ENCODE results near the gene UBR1. TPM values are rescaled to one million over a fixed set of nuclear protein-coding genes. Genes with fewer than 3 reads are reported as not detected.
"Not testable (repeated sequence)": the region's sequence is repeated elsewhere in the genome, so short reads cannot be mapped to it uniquely, and the experiment has no call there.

The UBR1 gene
- polyA plus RNA-seq, 1 experiment = 6.5 TPM

- Histone ChIP-seq H3K36me3 (ENCODE audit: control insufficient read depth, insufficient read depth, low read length) (peaks cover 13% of the 10 kb centered on the region), H3K27me3 (ENCODE audit: control insufficient read depth, insufficient read depth, low read length) (no peaks in the 10 kb centered on the region), H3K4me3 (ENCODE audit: low read depth, low read length) (no peak overlapping the region)
- DNase-seq (ENCODE audit: low read depth) = no peak
- TF ChIP-seq CTCF (IDR thresholded peaks at IDR 0.05; ENCODE audit: insufficient read depth, low read depth, low read length) = no peak
- CTCF ChIA-PET = interaction anchor here (1.3 kb wide), 2 partner anchors 10 to 25 kb away, joined by 3 to 4 read pairs; no protein-coding TSS in a partner anchor
- POLR2A ChIA-PET = no interaction called here
Measured at GRCh38 chr15:43009206-43009605, 96.6 kb downstream of the UBR1 start.

DNA sequence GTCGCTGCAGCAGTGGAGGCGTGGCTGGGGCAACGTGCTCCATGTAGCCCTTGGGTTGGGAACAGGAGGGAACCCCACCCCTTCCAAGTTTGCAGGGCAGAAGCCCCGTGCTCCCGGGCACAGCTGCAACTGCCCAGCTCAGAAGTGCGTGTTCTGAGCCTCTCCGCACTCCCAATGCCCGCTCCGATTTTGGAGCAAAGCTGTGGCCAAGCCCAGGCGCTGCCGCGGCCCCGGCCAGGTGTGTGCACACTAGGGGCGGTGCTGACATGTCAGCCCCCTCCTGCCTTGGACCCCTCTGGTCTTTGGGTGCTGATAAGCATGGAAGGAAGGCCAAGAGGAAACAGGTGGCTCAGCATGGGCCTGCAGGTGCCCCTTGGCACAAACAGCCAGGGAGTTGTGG is 97.7 kb downstream of the UBR1 start:
- H3K4me3 ChIP-seq (ENCODE audit: low read depth, low read length) = no peak overlapping the region
- H3K27me3 ChIP-seq (ENCODE audit: control insufficient read depth, insufficient read depth, low read length) = no peaks in the 10 kb centered on the region
- TF ChIP-seq CTCF (IDR thresholded peaks at IDR 0.05; ENCODE audit: insufficient read depth, low read depth, low read length) = no peak
- ChIA-PET POLR2A (no interaction called here), CTCF (interaction anchor here (1.3 kb wide), 1 partner anchor 24 kb away, joined by 3 read pairs; no protein-coding TSS in a partner anchor)
- H3K36me3 ChIP-seq (ENCODE audit: control insufficient read depth, insufficient read depth, low read length) = peaks cover 13% of the 10 kb centered on the region
- DNase-seq (ENCODE audit: low read depth) = no peak

DNA sequence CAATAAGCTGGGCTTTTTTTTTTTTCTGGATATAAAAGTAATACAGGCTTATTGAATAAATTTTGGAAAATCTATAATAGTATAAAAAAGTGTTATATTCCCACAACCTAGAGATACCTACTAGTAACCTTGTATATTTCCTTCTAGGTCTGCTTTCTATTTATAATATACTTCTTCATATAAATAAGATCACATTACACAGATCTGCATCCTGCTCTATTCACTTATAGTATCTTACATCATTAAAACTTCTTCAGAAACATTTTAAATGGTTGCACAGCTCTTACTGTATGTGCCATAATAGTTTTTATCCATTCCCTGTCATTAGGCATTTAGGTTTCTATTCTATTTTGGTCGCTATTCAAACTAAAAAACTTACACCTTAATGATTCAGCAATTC is 98.3 kb downstream of the UBR1 start:
- TF ChIP-seq CTCF (IDR thresholded peaks at IDR 0.05; ENCODE audit: insufficient read depth, low read depth, low read length) = no peak
- Histone ChIP-seq H3K4me3 (ENCODE audit: low read depth, low read length) (no peak overlapping the region), H3K36me3 (ENCODE audit: control insufficient read depth, insufficient read depth, low read length) (peaks cover 14% of the 10 kb centered on the region), H3K27me3 (ENCODE audit: control insufficient read depth, insufficient read depth, low read length) (no peaks in the 10 kb centered on the region)
- DNase-seq (ENCODE audit: low read depth) = no peak
- ChIA-PET POLR2A (no interaction called here), CTCF (no interaction called here)

DNA sequence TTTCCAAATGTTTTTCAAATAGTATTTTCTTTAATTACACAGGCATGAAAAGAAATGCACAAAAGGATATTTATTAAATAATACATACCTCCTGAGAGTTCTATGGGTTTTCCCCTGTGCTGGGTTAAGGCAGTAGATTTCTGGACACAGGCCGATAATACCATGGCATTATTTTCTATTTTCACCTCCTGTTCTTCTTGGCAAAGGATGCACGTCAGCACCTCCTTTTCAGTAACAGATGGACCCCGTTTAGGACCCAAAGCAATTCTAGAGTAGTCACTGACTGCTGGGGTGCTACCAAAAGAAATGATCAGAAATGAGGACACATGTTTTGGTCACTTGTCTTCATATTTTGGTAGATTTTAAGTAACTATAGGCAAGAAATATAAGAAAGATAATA is 98.8 kb downstream of the UBR1 start:
- CTCF ChIA-PET = no interaction called here
- no peak for TF ChIP-seq CTCF (IDR thresholded peaks at IDR 0.05; ENCODE audit: insufficient read depth, low read depth, low read length)
- no peak for DNase-seq (ENCODE audit: low read depth)
- H3K4me3 ChIP-seq (ENCODE audit: low read depth, low read length) = no peak overlapping the region
- POLR2A ChIA-PET = no interaction called here
- H3K27me3 ChIP-seq (ENCODE audit: control insufficient read depth, insufficient read depth, low read length) = no peaks in the 10 kb centered on the region
- peaks cover 15% of the 10 kb centered on the region for H3K36me3 ChIP-seq (ENCODE audit: control insufficient read depth, insufficient read depth, low read length)

DNA sequence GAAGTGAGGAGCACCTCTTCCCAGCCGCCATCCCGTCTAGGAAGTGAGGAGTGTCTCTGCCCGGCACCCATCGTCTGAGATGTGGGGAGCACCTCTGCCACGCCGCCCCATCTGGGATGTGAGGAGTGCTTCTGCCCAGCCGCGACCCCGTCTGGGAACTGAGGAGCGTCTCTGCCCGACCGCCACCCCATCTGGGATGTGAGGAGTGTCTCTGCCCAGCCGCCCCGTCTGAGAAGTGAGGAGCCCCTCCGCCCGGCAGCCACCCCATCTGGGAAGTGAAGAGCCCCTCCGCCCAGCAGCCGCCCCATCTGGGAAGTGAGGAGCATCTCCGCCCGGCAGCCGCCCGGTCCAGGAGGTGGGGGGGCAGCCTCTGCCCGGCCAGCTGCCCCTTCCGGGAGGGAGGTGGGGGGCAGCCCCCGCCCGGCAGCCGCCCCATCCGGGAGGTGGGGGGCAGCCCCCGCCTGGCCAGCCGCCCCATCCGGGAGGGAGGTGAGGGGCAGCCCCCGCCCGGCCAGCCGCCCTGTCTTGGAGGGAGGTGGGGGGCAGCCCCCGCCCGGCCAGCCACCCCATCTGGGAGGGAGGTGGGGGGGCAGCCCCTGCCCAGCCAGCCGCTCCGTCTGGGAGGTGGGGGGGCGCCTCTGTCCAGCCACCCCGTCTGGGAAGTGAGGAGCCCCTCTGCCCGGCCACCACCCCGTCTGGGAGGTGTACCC is 100.8 kb downstream of the UBR1 start:
- DNase-seq (ENCODE audit: low read depth); CTCF ChIA-PET; POLR2A ChIA-PET: not testable (repeated sequence)

More for the DNA sequence above, 100.8 kb downstream of the UBR1 start:
- H3K36me3 ChIP-seq (ENCODE audit: control insufficient read depth, insufficient read depth, low read length) = peaks cover 15% of the 10 kb centered on the region
- H3K27me3 ChIP-seq (ENCODE audit: control insufficient read depth, insufficient read depth, low read length); H3K4me3 ChIP-seq (ENCODE audit: low read depth, low read length): not testable (repeated sequence)

Data from BJ (cell line).